Smooth muscle cell (in vitro differentiated cells): ENCODE data around the gene ST14. TPM values are rescaled to one million over a fixed set of nuclear protein-coding genes. Genes with fewer than 3 reads are reported as not detected.
A peak's percentile ranks its signal among the peaks of the same experiment; 100 is the strongest.

Experiments used
- DNase-seq: peaks from one replicate; lab custom pipeline; 2025; ENCODE audit not compliant: unreplicated experiment; lab: John Stamatoyannopoulos, UW
- H2AFZ ChIP-seq: fragments of 200-600 bp; sonication (generic); 2 replicates; pipeline ENCODE4 v1.6.0; 2016; ENCODE audit warnings: antibody characterized with exemption, low read depth, mild to moderate bottlenecking
- H3F3A ChIP-seq: fragments of 200-600 bp; sonication (generic); 2 replicates; pipeline ENCODE4 v1.6.0; 2017; ENCODE audit warnings: antibody characterized with exemption, low read depth
- H3K27ac ChIP-seq: fragments of 200-600 bp; sonication (generic); 2 replicates; pipeline ENCODE4 v1.5.1; 2016; ENCODE audit warnings: low read depth, mild to moderate bottlenecking
- H3K27me3 ChIP-seq: fragments of 200-600 bp; sonication (generic); 2 replicates; pipeline ENCODE4 v1.6.1; 2016; ENCODE audit warnings: low read depth, mild to moderate bottlenecking
- H3K36me3 ChIP-seq: fragments of 200-600 bp; sonication (generic); 2 replicates; pipeline ENCODE4 v1.5.1; 2016; ENCODE audit warnings: low read depth
- H3K4me1 ChIP-seq: fragments of 200-600 bp; sonication (generic); 2 replicates; pipeline ENCODE4 v1.5.1; 2016; ENCODE audit warnings: low read depth
- H3K4me2 ChIP-seq: fragments of 200-600 bp; sonication (generic); 2 replicates; pipeline ENCODE4 v1.6.0; 2016; ENCODE audit warnings: mild to moderate bottlenecking
- H3K4me3 ChIP-seq: fragments of 200-600 bp; sonication (generic); 2 replicates; pipeline ENCODE4 v1.5.1; 2016; ENCODE audit warnings: mild to moderate bottlenecking
- H3K79me2 ChIP-seq: fragments of 200-600 bp; sonication (generic); 2 replicates; pipeline ENCODE4 v1.6.0; 2016; ENCODE audit warnings: low read depth, mild to moderate bottlenecking
- H3K9ac ChIP-seq: fragments of 200-600 bp; sonication (generic); 2 replicates; pipeline ENCODE4 v1.6.0; 2016; ENCODE audit warnings: low read depth
- H3K9me3 ChIP-seq: fragments of 200-600 bp; sonication (generic); replicated peaks from 2 replicates; pipeline ENCODE4 v1.5.1; 2016; ENCODE audit warnings: low read depth
- H4K20me1 ChIP-seq: fragments of 200-600 bp; sonication (generic); 2 replicates; pipeline ENCODE4 v1.6.0; 2016; ENCODE audit warnings: low read depth
- WGBS: methylation state at CpG from one replicate; pipeline ENCODE4 v1.1.7; 2016; ENCODE audit warnings: low lambda C conversion rate; 5-methylcytosine and 5-hydroxymethylcytosine counted together
- polyA plus RNA-seq: library from polyadenylated mRNA; unstranded; fragments of >200 nt; fragmentation: Nextera tagmentation; extraction: Ambion mirVana; gene quantifications from 2 replicates; pipeline ENCODE4 v1.2.1, GENCODE V29; 2016
- total RNA-seq: library from RNA; depleted of rRNA; stranded (reverse); fragments of >200 nt; gene quantifications from 2 replicates; pipeline ENCODE4 v1.2.3, GENCODE V29; 2014
- TF ChIP-seq, protein P1 (sequence below): fragments of 200-600 bp; sonication (generic); IDR thresholded peaks from 2 replicates; pipeline ENCODE4 v1.5.1; 2017; ENCODE audit warnings: borderline replicate concordance, mild to moderate bottlenecking, antibody characterized with exemption; ENCODE audit not compliant: insufficient read depth, poor library complexity, severe bottlenecking

The ST14 gene
- total and polyA plus RNA-seq, 2 experiments from 2014 or later, result 2.4 to 7.7 TPM

GRCh38 chr11:130177782-130178181, 18.2 kb downstream of the ST14 start:
- Histone ChIP-seq H4K20me1 (no peaks in the 10 kb centered on the region), H3K79me2 (no peaks in the 10 kb centered on the region), H3K4me3 (no peak overlapping the region), H2AFZ (no peak overlapping the region), H3K27me3 (no peaks in the 10 kb centered on the region), H3K9ac (no peak overlapping the region), H3F3A (no peaks in the 10 kb centered on the region), H3K36me3 (no peaks in the 10 kb centered on the region), H3K27ac (no peak overlapping the region), H3K9me3 (no peaks in the 10 kb centered on the region), H3K4me1 (no peaks in the 10 kb centered on the region), H3K4me2 (no peak overlapping the region)
- no peak for DNase-seq
- 96% methylated on average over 10 of the region's 10 CpGs for WGBS
- TF ChIP-seq, protein P1, sequence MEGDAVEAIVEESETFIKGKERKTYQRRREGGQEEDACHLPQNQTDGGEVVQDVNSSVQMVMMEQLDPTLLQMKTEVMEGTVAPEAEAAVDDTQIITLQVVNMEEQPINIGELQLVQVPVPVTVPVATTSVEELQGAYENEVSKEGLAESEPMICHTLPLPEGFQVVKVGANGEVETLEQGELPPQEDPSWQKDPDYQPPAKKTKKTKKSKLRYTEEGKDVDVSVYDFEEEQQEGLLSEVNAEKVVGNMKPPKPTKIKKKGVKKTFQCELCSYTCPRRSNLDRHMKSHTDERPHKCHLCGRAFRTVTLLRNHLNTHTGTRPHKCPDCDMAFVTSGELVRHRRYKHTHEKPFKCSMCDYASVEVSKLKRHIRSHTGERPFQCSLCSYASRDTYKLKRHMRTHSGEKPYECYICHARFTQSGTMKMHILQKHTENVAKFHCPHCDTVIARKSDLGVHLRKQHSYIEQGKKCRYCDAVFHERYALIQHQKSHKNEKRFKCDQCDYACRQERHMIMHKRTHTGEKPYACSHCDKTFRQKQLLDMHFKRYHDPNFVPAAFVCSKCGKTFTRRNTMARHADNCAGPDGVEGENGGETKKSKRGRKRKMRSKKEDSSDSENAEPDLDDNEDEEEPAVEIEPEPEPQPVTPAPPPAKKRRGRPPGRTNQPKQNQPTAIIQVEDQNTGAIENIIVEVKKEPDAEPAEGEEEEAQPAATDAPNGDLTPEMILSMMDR, result no peak

DNA sequence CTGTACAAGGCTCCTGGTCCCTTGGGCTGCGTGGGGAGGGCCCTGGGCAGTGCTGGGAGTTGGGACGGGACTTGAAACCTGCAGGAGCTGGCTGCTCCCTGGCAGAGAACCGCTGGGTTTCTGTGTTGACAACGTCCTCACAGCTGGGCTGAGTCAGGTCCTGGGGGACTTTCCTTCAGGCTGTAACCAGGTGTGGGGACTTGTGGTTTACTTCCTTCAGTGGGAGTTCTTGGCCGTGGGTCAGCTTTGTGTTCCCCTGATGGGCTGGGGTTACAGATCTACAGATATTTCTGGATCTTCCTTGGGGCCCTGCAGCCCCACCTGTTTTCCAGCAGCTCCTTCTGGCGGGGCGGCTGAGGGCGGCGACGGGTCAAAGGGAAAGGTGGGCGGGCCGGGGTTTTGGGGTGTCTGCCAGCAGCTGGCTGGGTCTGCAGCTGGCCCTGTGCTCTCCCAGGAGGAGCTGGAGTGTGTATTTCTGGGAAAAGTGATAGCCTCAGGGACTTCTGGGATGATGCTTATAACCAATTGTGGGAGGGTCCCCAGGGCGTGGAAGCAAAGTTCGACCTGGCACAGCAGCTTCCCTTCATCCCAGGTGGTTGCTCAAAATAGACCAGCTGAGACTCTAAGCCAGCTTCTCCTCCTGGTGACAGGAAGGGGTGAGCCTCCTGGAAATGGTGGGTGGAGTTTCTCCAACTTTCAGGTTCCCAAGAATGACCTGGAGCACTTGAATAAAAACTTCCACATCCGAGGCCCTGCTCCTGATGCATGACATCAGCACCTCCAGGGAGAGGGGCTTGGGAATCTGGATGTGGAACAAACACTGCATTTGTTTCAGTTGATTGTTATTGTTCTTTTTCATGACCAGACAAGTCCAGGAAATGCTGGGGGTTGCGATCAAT, 19.1 kb downstream of the ST14 start:
- Histone ChIP-seq H3K27ac (no peak overlapping the region), H3K4me2 (no peak overlapping the region), H3F3A (no peaks in the 10 kb centered on the region), H4K20me1 (no peaks in the 10 kb centered on the region), H3K4me3 (no peak overlapping the region), H3K27me3 (no peaks in the 10 kb centered on the region), H3K9me3 (no peaks in the 10 kb centered on the region), H3K36me3 (no peaks in the 10 kb centered on the region), H3K4me1 (no peaks in the 10 kb centered on the region), H3K79me2 (no peaks in the 10 kb centered on the region), H2AFZ (no peak overlapping the region), H3K9ac (no peak overlapping the region)
- TF ChIP-seq, protein P1, result no peak
- WGBS, result 91% methylated on average over 16 of the region's 16 CpGs
- DNase-seq, result no peak

DNA sequence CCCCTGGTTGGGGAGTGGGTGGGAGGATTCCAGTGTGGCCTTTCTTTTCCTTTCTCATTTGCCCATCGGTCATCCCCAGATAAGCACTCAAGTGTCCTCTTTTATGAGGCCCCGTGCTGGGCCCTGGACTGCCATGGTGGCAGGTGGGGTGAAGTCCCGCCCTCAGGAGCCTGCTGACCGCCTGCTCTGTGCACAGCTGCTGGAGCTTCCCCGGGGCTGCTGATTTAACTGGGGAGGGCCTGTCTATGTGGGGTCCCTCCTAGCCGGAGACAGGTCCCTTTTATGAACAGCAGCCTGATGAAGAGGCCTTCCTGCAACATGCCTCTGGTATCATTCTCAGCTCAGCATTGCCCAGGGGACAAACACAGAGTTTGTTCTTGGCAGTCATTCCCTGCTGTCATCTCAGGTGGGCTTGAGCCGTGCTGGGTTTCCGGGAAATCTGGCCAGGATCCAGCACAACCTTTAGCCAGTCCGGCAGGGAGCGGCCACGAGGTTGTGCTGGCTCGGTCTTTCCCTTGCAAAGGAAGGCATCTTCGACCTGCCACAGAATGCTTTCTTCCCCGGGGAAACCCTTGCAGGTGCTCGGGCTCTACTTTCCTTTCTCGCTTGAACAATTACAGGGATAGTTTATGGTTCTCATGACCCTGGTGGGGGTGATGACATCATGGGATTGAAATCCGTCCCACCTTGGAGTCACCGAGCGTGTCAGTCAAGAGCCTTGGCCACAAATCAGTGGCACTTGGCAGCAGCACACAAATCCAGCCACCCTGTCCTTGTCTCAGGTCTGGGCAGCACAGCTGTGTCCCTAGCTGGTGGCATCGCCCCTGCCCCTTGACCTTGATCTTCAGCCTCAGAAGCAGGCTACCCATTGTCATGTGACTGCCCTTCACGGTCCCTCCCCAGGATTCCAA, 20.1 kb downstream of the ST14 start:
- Histone ChIP-seq H3K4me2 (no peak overlapping the region), H3K27ac (peak overlapping the region; percentile 52), H3K27me3 (no peaks in the 10 kb centered on the region), H3K79me2 (no peaks in the 10 kb centered on the region), H2AFZ (no peak overlapping the region), H3K4me1 (no peaks in the 10 kb centered on the region), H3F3A (no peaks in the 10 kb centered on the region), H3K9me3 (no peaks in the 10 kb centered on the region), H4K20me1 (no peaks in the 10 kb centered on the region), H3K36me3 (no peaks in the 10 kb centered on the region), H3K9ac (no peak overlapping the region), H3K4me3 (no peak overlapping the region)
- TF ChIP-seq, protein P1, result no peak
- 92% methylated on average over 21 of the region's 21 CpGs for WGBS
- no peak for DNase-seq
